Hematopoietic multipotent progenitor cell treated with erythropoietin and hydrocortisone succinate and interleukin-3 and kit ligand, for 15 days (in vitro differentiated cells): ENCODE results near the gene ACSS3.

Source experiments
- DNase-seq: peaks from one replicate; pipeline ENCODE4 v3.0.0-alpha.2; 2015; ENCODE audit warnings: low spot score

Gene ACSS3

GRCh38 chr12:81297601-81298000 lies 219.7 kb downstream of the ACSS3 start:
- DNase-seq: no peak

GRCh38 chr12:81300454-81300853 lies 222.6 kb downstream of the ACSS3 start:
- no peak for DNase-seq

- DNase-seq: no peak
Observed at GRCh38 chr12:81303935-81304334, 226.1 kb downstream of the ACSS3 start.
